Right lobe of liver (tissue), 6 donors: Measurements from ENCODE around the gene SMIM23. TPM values are rescaled to one million over a fixed set of nuclear protein-coding genes. Genes with fewer than 3 reads are reported as not detected.

ENCODE experiments used
- ATAC-seq, 4 donors: fragments of 200-7000 bp; cut with Tn5 transposase; one replicate each; pipeline ENCODE4 v1.9.1; 2020; ENCODE audit warnings: mild to moderate bottlenecking in 4 of 4, moderate library complexity in 4 of 4
- DNase-seq, 3 donors: peaks; one replicate each; pipeline ENCODE4 v3.0.0-alpha.2; 2020
- H3K27ac ChIP-seq, 3 donors: fragments of 200-600 bp; one replicate each; pipeline ENCODE4 v1.8.0; 2022
- H3K27me3 ChIP-seq, 2 donors: fragments of 200-600 bp; one replicate each; pipeline ENCODE4 v1.8.0; 2022
- H3K36me3 ChIP-seq, 4 donors: fragments of 200-600 bp; sonication (generic) in 1 of 4; one replicate each; pipeline versions ENCODE4 v1.5.1 to v1.8.0; 2017 to 2022; ENCODE audit warnings: control low read depth in 1 of 4
- H3K4me1 ChIP-seq, 4 donors: fragments of 200-600 bp; sonication (generic) in 1 of 4; one replicate each; pipeline versions ENCODE4 v1.5.1 to v1.8.0; 2017 to 2022; ENCODE audit warnings: control low read depth in 1 of 4
- H3K4me3 ChIP-seq, 3 donors: fragments of 200-600 bp; one replicate each; pipeline ENCODE4 v1.8.0; 2022
- H3K9me3 ChIP-seq, 4 donors: fragments of 200-600 bp; sonication (generic) in 1 of 4; one replicate each; pipeline versions ENCODE4 v1.5.1 to v1.8.0; 2017 to 2022; ENCODE audit warnings: control low read depth in 1 of 4
- CTCF ChIP-seq, 4 donors: fragments of 200-600 bp in 3 of 4; fragments of 450-650 bp in 1 of 4; IDR thresholded peaks; one replicate each; pipeline versions ENCODE4 v1.5.1 to v1.8.0; 2016 to 2022; ENCODE audit warnings: antibody characterized with exemption in 4 of 4, mild to moderate bottlenecking in 2 of 4
- POLR2A ChIP-seq: fragments of 450-650 bp; IDR thresholded peaks from one replicate; pipeline ENCODE4 v1.6.1; 2017; ENCODE audit warnings: antibody characterized with exemption, mild to moderate bottlenecking
- WGBS: methylation state at CpG from one replicate; pipeline ENCODE4 v1.1.6; 2018; ENCODE audit warnings: low coverage, low lambda C conversion rate; ENCODE audit not compliant: insufficient coverage; ENCODE audit errors: missing lambda C conversion rate; 5-methylcytosine and 5-hydroxymethylcytosine counted together
- intact Hi-C, 2 donors: fragments of 100-400 bp; cut with DNase I; formaldehyde crosslinking; loops; one replicate each; pipeline versions ENCODE4 v1.11.2 to v1.14.1; 2022
- total RNA-seq, 6 experiments: library from RNA; depleted of rRNA in 2 of 6; stranded (reverse); fragments of >200 nt in 2 of 6; fragmentation: NEBNext Ultra II Directional in 3 of 6; extraction: Animal tissue kit (Norgen Biotek cat#: 25700) in 3 of 6; gene quantifications; one replicate each; pipeline versions ENCODE4 v1.1.0 to v1.2.4, GENCODE V29; 2016 to 2023
- donor health status: DM: no; HTN: yes; CAD: no.
- donor health status: DM: no; HTN: no; CAD: no.
- donor health status: DM: no; HTN: no; CAD: no.
- donor health status: DM: no; HTN: yes; CAD: no.
- donor health status: DM: no; HTN: yes; CAD: no.

SMIM23 gene
- total RNA-seq, 6 experiments from 2014 or later, result not detected

DNA sequence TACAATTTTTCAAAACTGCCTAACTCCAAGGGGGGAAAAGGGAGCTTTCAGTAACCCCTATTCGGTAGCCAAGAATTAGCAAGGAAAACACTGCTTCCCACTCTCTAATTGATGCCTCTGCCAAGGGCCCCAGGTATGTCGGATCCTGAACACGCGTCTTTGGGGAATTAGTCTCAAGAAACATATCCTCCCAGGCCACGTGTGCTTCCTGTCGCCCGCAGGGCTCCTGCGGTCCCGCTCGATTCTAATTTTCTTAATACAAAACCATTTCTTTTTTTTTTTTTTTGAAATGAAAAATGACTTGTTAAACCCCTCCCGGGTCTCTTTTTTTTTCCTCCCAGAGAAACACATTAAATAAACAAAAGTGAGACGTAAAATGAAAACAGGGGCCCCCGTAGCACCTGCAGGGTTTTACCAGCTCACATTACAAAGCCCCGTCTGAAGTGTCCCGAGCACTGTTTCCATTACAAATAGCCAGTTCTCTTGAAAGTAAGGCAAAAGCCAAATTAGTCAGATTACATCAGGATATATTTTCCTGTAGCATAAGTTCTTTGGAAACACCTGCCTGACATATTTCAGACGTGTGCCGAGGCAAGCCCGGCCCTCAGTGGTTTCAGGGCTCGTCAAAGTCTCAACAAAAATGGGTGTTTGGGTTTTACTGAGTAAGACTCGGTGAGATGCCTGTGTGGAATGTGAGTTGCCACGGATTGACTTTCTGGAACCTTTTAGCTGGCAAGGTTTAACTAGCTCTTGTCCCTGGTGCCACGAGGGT is 21.5 kb downstream of the SMIM23 start:
- Histone ChIP-seq H3K27ac (no peak overlapping the region), H3K4me3 (no peak overlapping the region), H3K4me1 (no peaks in the 10 kb centered on the region), H3K9me3 (no peaks in the 10 kb centered on the region), H3K36me3 (no peaks in the 10 kb centered on the region), H3K27me3 (no peaks in the 10 kb centered on the region)
- 30% methylated on average over 20 of the region's 22 CpGs for WGBS
- ATAC-seq, result no peak
- no peak for DNase-seq
- TF ChIP-seq CTCF (IDR thresholded peaks at IDR 0.05) (no peak), POLR2A (no peak)
- intact Hi-C loops, result no loop called here

DNA sequence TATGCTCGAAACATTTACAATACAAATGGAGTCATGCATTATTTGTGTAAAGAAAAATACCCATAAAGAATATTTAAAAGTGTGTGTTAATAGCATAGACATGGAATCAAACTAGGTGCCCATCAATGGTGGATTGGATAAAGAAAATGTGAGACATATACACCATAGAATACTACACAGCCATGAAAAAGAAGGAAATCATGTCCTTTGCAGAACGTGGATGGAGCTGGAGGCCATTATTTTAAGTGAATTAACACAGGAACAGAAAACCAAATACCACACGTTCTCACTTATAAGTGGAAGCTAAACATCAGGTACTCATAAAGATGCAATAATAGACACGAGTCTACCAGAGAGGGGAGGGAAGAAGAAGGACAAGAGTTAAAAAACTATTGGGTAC is 22.8 kb downstream of the SMIM23 start:
- DNase-seq, result no peak
- Histone ChIP-seq H3K36me3 (no peaks in the 10 kb centered on the region), H3K27me3 (no peaks in the 10 kb centered on the region), H3K27ac (no peak overlapping the region), H3K4me3 (no peak overlapping the region), H3K9me3 (no peaks in the 10 kb centered on the region), H3K4me1 (no peaks in the 10 kb centered on the region)
- ATAC-seq, result no peak
- TF ChIP-seq POLR2A (no peak), CTCF (IDR thresholded peaks at IDR 0.05) (no peak)
- 71% methylated on average over 4 of the region's 4 CpGs for WGBS
- intact Hi-C loops, result no loop called here

GRCh38 chr5:171808951-171809350 is 23.3 kb downstream of the SMIM23 start:
- no peak overlapping the region for H3K27ac ChIP-seq
- DNase-seq, result no peak
- intact Hi-C loops, result no loop called here
- H3K27me3 ChIP-seq, result no peaks in the 10 kb centered on the region
- TF ChIP-seq POLR2A (no peak), CTCF (IDR thresholded peaks at IDR 0.05) (no peak)
- H3K4me3 ChIP-seq, result no peak overlapping the region
- no peaks in the 10 kb centered on the region for H3K9me3 ChIP-seq
- no peaks in the 10 kb centered on the region for H3K4me1 ChIP-seq
- H3K36me3 ChIP-seq, result no peaks in the 10 kb centered on the region
- no peak for ATAC-seq

GRCh38 chr5:171810227-171810626 is 24.6 kb downstream of the SMIM23 start:
- no peak for TF ChIP-seq POLR2A
- no peak for TF ChIP-seq CTCF (IDR thresholded peaks at IDR 0.05)
- H3K9me3 ChIP-seq, result no peaks in the 10 kb centered on the region
- H3K27me3 ChIP-seq, result no peaks in the 10 kb centered on the region
- WGBS, result 67% methylated on average over 3 of the region's 11 CpGs
- intact Hi-C loops, result no loop called here
- ATAC-seq, result no peak
- no peaks in the 10 kb centered on the region for H3K4me1 ChIP-seq
- DNase-seq, result no peak
- no peak overlapping the region for H3K27ac ChIP-seq
- H3K36me3 ChIP-seq, result no peaks in the 10 kb centered on the region
- H3K4me3 ChIP-seq, result no peak overlapping the region
